GM12878 (cell line): ENCODE measurements around the gene DUS3L. TPM values are rescaled to one million over a fixed set of nuclear protein-coding genes. Genes with fewer than 3 reads are reported as not detected.

Experiments
- ATAC-seq: fragments of 200-7000 bp; cut with Tn5 transposase; 3 replicates; pipeline ENCODE4 v1.9.1; 2020; ENCODE audit warnings: mild to moderate bottlenecking, moderate library complexity
- BruUV-seq: library from RNA; stranded (reverse); fragments of 400-500 nt; replicated peaks from 2 replicates; lab custom pipeline; 2021; lab: Mats Ljungman, UMichigan
- CTCF ChIA-PET: fragments of 300-600 bp; sonication (Branson Sonifier 250); formaldehyde crosslinking; extraction: SDS; loops from one replicate; lab custom pipeline; 2021; ENCODE audit warnings: inconsistent platforms; lab: Yijun Ruan, JAX
- POLR2A ChIA-PET: fragments of 350-600 bp; formaldehyde crosslinking; extraction: SDS; loops from one replicate; lab custom pipeline; 2021; ENCODE audit warnings: inconsistent platforms; lab: Charles Lee
- RAD21 ChIA-PET: fragments of 300-600 bp; sonication (Branson Sonifier 250); formaldehyde crosslinking; loops from one replicate; lab custom pipeline; 2023; ENCODE audit warnings: antibody characterized with exemption; ENCODE audit not compliant: unreplicated experiment; lab: Charles Lee
- SMC1A ChIA-PET: fragments of 300-600 bp; sonication (Branson Sonifier 250); formaldehyde crosslinking; loops from one replicate; lab custom pipeline; 2023; ENCODE audit not compliant: unreplicated experiment, uncharacterized antibody; lab: Charles Lee
- DNase-seq: peaks from one replicate; pipeline ENCODE4 v3.0.0-alpha.2; 2011; ENCODE audit warnings: low read depth, low spot score
- FAIRE-seq: peaks from 3 replicates; lab custom pipeline; 2011; peaks lifted over from hg19 to GRCh38; lab: Jason Lieb, UNC
- H2AFZ ChIP-seq: 2 replicates; pipeline ENCODE4 v1.6.0; 2011; ENCODE audit warnings: low read depth, low read length, control low read depth; ENCODE audit not compliant: control insufficient read depth
- H3K27ac ChIP-seq: 2 replicates; pipeline ENCODE4 v1.5.1; 2011; ENCODE audit warnings: control low read depth; ENCODE audit not compliant: control insufficient read depth, insufficient read depth
- H3K27me3 ChIP-seq, 2 experiments: replicated peaks in 1 of 2; 2 replicates each; pipeline versions ENCODE4 v1.6.0 to v1.6.1; 2011; ENCODE audit warnings: low read length in 1 of 2; ENCODE audit not compliant: control insufficient read depth in 2 of 2, insufficient read depth in 2 of 2
- H3K36me3 ChIP-seq, 2 experiments: 2 replicates each; pipeline ENCODE4 v1.5.1; 2011; ENCODE audit warnings: low read length in 1 of 2; ENCODE audit not compliant: control insufficient read depth in 2 of 2, insufficient read depth in 2 of 2
- H3K4me1 ChIP-seq: 2 replicates; pipeline ENCODE4 v1.6.1; 2011; ENCODE audit warnings: mild to moderate bottlenecking, low read length, moderate library complexity, mixed read lengths; ENCODE audit not compliant: control insufficient read depth, insufficient read depth
- H3K4me2 ChIP-seq: 2 replicates; pipeline ENCODE4 v1.6.0; 2011; ENCODE audit warnings: control low read depth; ENCODE audit not compliant: control insufficient read depth, insufficient read depth
- H3K4me3 ChIP-seq: fragments of 200-600 bp; sonication (generic); 2 replicates; pipeline ENCODE4 v1.5.1; 2016
- H3K79me2 ChIP-seq: 2 replicates; pipeline ENCODE4 v1.6.0; 2011; ENCODE audit warnings: low read length; ENCODE audit not compliant: control insufficient read depth, insufficient read depth
- H3K9ac ChIP-seq: 2 replicates; pipeline ENCODE4 v1.8.0; 2011; ENCODE audit warnings: low read length, control low read depth, mixed read lengths; ENCODE audit not compliant: control insufficient read depth, insufficient read depth
- H3K9me3 ChIP-seq: replicated peaks from 3 replicates; pipeline ENCODE4 v1.5.1; 2011; ENCODE audit warnings: mild to moderate bottlenecking, low read length; ENCODE audit not compliant: control insufficient read depth, insufficient read depth
- H4K20me1 ChIP-seq: 2 replicates; pipeline ENCODE4 v1.6.0; 2011; ENCODE audit not compliant: control insufficient read depth, insufficient read depth
- CREM ChIP-seq: IDR thresholded peaks from 2 replicates; pipeline ENCODE4 v1.6.1; 2014; ENCODE audit warnings: antibody characterized with exemption, low read depth
- MYB ChIP-seq: fragments of 150-350 bp; IDR thresholded peaks from 2 replicates; pipeline ENCODE4 v1.6.1; 2014; ENCODE audit warnings: mild to moderate bottlenecking, low read depth, low read length, borderline replicate concordance
- SIX5 ChIP-seq: IDR thresholded peaks from 2 replicates; pipeline ENCODE4 v1.6.1; 2011; ENCODE audit warnings: mild to moderate bottlenecking, low read depth, low read length, moderate library complexity; ENCODE audit not compliant: severe bottlenecking
- WGBS: methylation state at CpG from one replicate; pipeline ENCODE4 v1.1.6; 2016; ENCODE audit warnings: low lambda C conversion rate; ENCODE audit not compliant: insufficient replicate concordance, insufficient coverage; ENCODE audit errors: missing lambda C conversion rate; 5-methylcytosine and 5-hydroxymethylcytosine counted together
- in situ Hi-C: fragments of 300-500 bp; cut with MboI; formaldehyde crosslinking; loops from 9 replicates; pipeline ENCODE4 v1.14.3; 2018; ENCODE audit warnings: mixed read lengths
- intact Hi-C: fragments of 100-400 bp; cut with micrococcal nuclease; formaldehyde crosslinking; loops from one replicate; pipeline ENCODE4 v1.14.2; 2022; ENCODE audit not compliant: unreplicated experiment
- polyA plus RNA-seq, 11 experiments: library from polyadenylated mRNA; depleted of rRNA in 4 of 11; unstranded in 6 of 11; stranded (reverse) in 5 of 11; fragments of >200 nt; fragmentation: Nextera tagmentation in 4 of 11; fragmentation: Illumina TruSeq in 1 of 11; extraction: Ambion mirVana in 4 of 11; extraction: Trizol in 1 of 11; gene quantifications; 1 replicate in 1 of 11; 2 replicates in 10 of 11; pipeline versions ENCODE4 v1.2.1 to v1.2.3, GENCODE V29; 2011 to 2016; ENCODE audit warnings: inconsistent platforms in 2 of 11, missing spikeins in 2 of 11, low read depth in 1 of 11
- total RNA-seq, 4 experiments: library from RNA; depleted of rRNA in 3 of 4; stranded (reverse); fragments of >200 nt in 3 of 4; fragmentation: Illumina TruSeq in 1 of 4; extraction: Trizol in 1 of 4; gene quantifications; 2 replicates each; pipeline versions ENCODE4 v1.2.1 to v1.2.3, GENCODE V29; 2013 to 2021
- TF ChIP-seq, protein P1 (sequence below): fragments of 150-350 bp; IDR thresholded peaks from 2 replicates; pipeline ENCODE4 v1.6.1; 2016; ENCODE audit warnings: low read depth, low read length
- TF ChIP-seq, protein P2 (sequence below), 3 experiments: IDR thresholded peaks in 2 of 3; conservative IDR thresholded peaks in 1 of 3; 2 replicates each; pipeline ENCODE4 v1.5.1; 2011; ENCODE audit warnings: low read depth in 3 of 3, low read length in 3 of 3, mild to moderate bottlenecking in 3 of 3, control low read depth in 2 of 3, moderate library complexity in 2 of 3, inconsistent platforms in 1 of 3, mixed read lengths in 1 of 3; ENCODE audit not compliant: control insufficient read depth in 2 of 3, insufficient read depth in 1 of 3; ENCODE audit errors: extremely low read depth in 1 of 3
- TF ChIP-seq, protein P3 (sequence below): IDR thresholded peaks from 2 replicates; pipeline ENCODE4 v1.6.1; 2012; ENCODE audit warnings: improper control_type of control experiment, low read depth, low read length; ENCODE audit not compliant: insufficient replicate concordance
- TF ChIP-seq, protein P4 (sequence below): fragments of 450-650 bp; IDR thresholded peaks from 2 replicates; pipeline ENCODE4 v1.6.1; 2017; ENCODE audit warnings: mild to moderate bottlenecking, moderate library complexity

The DUS3L gene
- total and polyA plus RNA-seq, 10 of the 15 experiments (the other 5 are each of a cell fraction or from before 2014, with no cell fraction given), result 0.64 to 47.6 (median 31.1) TPM

DNA sequence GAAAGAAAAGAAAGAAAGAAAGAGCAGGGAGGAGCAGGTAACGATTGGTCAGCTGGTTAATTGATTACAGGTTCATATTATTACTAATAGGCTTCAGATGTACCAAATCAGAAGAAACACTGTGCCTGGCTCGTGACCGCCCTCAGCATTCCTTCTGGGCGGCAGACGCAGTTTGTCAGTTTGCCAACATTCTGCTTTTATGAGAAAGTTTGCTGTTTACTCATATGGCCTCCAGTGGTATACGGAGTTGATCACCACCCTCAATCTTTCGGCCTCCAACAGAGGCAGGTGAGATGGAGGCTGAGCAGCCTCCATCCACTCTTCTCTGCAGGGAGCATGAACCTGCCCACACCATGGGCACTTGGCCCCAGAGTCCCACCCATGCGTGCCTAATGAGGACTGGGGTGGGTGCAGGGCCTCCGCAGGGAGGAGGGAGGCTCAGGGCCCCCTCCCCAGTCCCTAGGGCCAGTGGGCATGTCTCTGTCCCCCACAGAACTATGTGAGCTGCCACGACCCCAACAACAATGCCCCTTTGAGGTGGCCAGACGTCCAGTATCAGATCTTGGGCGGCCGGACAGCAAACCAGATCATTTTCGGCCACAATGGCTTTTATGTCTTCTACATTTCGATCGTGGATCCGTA lies 15.2 kb downstream of the DUS3L start:
- SMC1A ChIA-PET, result no interaction called here
- FAIRE-seq (no peak), ATAC-seq (no peak), DNase-seq (no peak)
- Histone ChIP-seq H3K4me2 (no peak overlapping the region), H3K4me3 (no peak overlapping the region), H3K27ac (no peak overlapping the region), H3K9ac (no peak overlapping the region), H3K27me3 (no peaks in the 10 kb centered on the region), H3K79me2 (no peaks in the 10 kb centered on the region), H3K36me3 (no peaks in the 10 kb centered on the region), H4K20me1 (no peaks in the 10 kb centered on the region), H2AFZ (no peak overlapping the region), H3K4me1 (no peaks in the 10 kb centered on the region), H3K9me3 (no peaks in the 10 kb centered on the region)
- CTCF ChIA-PET, result interaction anchor here (1.5 kb wide), 1 partner anchor 247 kb away, joined by 6 read pairs; no protein-coding TSS in a partner anchor
- RAD21 ChIA-PET, result no interaction called here
- in situ Hi-C loops, result no loop called here
- intact Hi-C loops, result no loop called here
- POLR2A ChIA-PET, result interaction anchor here (0.6 kb wide), 1 partner anchor 802 kb away, joined by 9 read pairs; no protein-coding TSS in a partner anchor
- 59% methylated on average over 17 of the region's 17 CpGs for WGBS
- no TSS peak for BruUV-seq
- TF ChIP-seq, protein P1, sequence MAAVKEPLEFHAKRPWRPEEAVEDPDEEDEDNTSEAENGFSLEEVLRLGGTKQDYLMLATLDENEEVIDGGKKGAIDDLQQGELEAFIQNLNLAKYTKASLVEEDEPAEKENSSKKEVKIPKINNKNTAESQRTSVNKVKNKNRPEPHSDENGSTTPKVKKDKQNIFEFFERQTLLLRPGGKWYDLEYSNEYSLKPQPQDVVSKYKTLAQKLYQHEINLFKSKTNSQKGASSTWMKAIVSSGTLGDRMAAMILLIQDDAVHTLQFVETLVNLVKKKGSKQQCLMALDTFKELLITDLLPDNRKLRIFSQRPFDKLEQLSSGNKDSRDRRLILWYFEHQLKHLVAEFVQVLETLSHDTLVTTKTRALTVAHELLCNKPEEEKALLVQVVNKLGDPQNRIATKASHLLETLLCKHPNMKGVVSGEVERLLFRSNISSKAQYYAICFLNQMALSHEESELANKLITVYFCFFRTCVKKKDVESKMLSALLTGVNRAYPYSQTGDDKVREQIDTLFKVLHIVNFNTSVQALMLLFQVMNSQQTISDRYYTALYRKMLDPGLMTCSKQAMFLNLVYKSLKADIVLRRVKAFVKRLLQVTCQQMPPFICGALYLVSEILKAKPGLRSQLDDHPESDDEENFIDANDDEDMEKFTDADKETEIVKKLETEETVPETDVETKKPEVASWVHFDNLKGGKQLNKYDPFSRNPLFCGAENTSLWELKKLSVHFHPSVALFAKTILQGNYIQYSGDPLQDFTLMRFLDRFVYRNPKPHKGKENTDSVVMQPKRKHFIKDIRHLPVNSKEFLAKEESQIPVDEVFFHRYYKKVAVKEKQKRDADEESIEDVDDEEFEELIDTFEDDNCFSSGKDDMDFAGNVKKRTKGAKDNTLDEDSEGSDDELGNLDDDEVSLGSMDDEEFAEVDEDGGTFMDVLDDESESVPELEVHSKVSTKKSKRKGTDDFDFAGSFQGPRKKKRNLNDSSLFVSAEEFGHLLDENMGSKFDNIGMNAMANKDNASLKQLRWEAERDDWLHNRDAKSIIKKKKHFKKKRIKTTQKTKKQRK, result no peak
- TF ChIP-seq CREM (no peak), MYB (no peak), SIX5 (no peak)
- TF ChIP-seq, protein P2, sequence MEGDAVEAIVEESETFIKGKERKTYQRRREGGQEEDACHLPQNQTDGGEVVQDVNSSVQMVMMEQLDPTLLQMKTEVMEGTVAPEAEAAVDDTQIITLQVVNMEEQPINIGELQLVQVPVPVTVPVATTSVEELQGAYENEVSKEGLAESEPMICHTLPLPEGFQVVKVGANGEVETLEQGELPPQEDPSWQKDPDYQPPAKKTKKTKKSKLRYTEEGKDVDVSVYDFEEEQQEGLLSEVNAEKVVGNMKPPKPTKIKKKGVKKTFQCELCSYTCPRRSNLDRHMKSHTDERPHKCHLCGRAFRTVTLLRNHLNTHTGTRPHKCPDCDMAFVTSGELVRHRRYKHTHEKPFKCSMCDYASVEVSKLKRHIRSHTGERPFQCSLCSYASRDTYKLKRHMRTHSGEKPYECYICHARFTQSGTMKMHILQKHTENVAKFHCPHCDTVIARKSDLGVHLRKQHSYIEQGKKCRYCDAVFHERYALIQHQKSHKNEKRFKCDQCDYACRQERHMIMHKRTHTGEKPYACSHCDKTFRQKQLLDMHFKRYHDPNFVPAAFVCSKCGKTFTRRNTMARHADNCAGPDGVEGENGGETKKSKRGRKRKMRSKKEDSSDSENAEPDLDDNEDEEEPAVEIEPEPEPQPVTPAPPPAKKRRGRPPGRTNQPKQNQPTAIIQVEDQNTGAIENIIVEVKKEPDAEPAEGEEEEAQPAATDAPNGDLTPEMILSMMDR (IDR thresholded peaks at IDR 0.05 in 2 of 3, conservative IDR thresholded peaks at IDR 0.05 in 1 of 3; ENCODE audit: control insufficient read depth in 2 of 3, extremely low read depth in 1 of 3, insufficient read depth in 1 of 3, low read depth in 3 of 3, low read length in 3 of 3), result no peak
- TF ChIP-seq, protein P3, sequence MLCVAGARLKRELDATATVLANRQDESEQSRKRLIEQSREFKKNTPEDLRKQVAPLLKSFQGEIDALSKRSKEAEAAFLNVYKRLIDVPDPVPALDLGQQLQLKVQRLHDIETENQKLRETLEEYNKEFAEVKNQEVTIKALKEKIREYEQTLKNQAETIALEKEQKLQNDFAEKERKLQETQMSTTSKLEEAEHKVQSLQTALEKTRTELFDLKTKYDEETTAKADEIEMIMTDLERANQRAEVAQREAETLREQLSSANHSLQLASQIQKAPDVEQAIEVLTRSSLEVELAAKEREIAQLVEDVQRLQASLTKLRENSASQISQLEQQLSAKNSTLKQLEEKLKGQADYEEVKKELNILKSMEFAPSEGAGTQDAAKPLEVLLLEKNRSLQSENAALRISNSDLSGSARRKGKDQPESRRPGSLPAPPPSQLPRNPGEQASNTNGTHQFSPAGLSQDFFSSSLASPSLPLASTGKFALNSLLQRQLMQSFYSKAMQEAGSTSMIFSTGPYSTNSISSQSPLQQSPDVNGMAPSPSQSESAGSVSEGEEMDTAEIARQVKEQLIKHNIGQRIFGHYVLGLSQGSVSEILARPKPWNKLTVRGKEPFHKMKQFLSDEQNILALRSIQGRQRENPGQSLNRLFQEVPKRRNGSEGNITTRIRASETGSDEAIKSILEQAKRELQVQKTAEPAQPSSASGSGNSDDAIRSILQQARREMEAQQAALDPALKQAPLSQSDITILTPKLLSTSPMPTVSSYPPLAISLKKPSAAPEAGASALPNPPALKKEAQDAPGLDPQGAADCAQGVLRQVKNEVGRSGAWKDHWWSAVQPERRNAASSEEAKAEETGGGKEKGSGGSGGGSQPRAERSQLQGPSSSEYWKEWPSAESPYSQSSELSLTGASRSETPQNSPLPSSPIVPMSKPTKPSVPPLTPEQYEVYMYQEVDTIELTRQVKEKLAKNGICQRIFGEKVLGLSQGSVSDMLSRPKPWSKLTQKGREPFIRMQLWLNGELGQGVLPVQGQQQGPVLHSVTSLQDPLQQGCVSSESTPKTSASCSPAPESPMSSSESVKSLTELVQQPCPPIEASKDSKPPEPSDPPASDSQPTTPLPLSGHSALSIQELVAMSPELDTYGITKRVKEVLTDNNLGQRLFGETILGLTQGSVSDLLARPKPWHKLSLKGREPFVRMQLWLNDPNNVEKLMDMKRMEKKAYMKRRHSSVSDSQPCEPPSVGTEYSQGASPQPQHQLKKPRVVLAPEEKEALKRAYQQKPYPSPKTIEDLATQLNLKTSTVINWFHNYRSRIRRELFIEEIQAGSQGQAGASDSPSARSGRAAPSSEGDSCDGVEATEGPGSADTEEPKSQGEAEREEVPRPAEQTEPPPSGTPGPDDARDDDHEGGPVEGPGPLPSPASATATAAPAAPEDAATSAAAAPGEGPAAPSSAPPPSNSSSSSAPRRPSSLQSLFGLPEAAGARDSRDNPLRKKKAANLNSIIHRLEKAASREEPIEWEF, result no peak
- TF ChIP-seq, protein P4, sequence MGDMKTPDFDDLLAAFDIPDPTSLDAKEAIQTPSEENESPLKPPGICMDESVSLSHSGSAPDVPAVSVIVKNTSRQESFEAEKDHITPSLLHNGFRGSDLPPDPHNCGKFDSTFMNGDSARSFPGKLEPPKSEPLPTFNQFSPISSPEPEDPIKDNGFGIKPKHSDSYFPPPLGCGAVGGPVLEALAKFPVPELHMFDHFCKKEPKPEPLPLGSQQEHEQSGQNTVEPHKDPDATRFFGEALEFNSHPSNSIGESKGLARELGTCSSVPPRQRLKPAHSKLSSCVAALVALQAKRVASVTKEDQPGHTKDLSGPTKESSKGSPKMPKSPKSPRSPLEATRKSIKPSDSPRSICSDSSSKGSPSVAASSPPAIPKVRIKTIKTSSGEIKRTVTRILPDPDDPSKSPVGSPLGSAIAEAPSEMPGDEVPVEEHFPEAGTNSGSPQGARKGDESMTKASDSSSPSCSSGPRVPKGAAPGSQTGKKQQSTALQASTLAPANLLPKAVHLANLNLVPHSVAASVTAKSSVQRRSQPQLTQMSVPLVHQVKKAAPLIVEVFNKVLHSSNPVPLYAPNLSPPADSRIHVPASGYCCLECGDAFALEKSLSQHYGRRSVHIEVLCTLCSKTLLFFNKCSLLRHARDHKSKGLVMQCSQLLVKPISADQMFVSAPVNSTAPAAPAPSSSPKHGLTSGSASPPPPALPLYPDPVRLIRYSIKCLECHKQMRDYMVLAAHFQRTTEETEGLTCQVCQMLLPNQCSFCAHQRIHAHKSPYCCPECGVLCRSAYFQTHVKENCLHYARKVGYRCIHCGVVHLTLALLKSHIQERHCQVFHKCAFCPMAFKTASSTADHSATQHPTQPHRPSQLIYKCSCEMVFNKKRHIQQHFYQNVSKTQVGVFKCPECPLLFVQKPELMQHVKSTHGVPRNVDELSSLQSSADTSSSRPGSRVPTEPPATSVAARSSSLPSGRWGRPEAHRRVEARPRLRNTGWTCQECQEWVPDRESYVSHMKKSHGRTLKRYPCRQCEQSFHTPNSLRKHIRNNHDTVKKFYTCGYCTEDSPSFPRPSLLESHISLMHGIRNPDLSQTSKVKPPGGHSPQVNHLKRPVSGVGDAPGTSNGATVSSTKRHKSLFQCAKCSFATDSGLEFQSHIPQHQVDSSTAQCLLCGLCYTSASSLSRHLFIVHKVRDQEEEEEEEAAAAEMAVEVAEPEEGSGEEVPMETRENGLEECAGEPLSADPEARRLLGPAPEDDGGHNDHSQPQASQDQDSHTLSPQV, result no peak
